Measurements from ENCODE around the gene NKPD1. TPM values are rescaled to one million over a fixed set of nuclear protein-coding genes. Genes with fewer than 3 reads are reported as not detected.

Gene NKPD1
- polyA plus RNA-seq, 1 of the 3 experiments (the other 2 are of a cell fraction): 0.12 TPM

DNA sequence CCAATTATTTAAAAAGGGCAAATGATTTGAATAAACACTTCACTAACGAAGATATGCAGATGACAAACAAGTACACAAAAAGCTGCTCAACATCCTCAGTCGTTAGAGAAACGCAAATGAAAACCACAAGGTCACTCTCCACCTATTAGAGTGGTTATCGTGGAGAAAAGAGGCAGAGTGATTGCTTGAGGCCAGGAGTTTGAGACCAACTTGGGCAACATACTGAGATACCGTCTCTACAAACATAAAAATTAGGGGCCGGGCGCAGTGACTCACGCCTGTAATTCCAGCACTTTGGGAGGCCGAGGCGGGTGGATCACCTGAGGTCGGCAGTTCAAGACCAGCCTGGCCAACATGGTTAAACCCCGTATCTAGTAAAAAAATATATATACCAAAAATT, 45.0 kb upstream of the NKPD1 start:
- no peaks in the 10 kb centered on the region for H3K9me2 ChIP-seq
- no peaks in the 10 kb centered on the region for H3K36me3 ChIP-seq (replicated peaks in 1 of 2; ENCODE audit: control insufficient read depth in 1 of 2, insufficient read depth in 2 of 2, low read length in 1 of 2)
- no peaks in the 10 kb centered on the region for H3K9me3 ChIP-seq
- CTCF ChIA-PET: interaction anchor here (1.4 kb wide), 1 partner anchor 43 kb away, joined by 3 read pairs; no protein-coding TSS in a partner anchor
- H3K27ac ChIP-seq (ENCODE audit: low read depth in 2 of 2, low read length in 1 of 2): no peak overlapping the region
- no peak overlapping the region for H3K4me2 ChIP-seq
- no peaks in the 10 kb centered on the region for H3K27me3 ChIP-seq (ENCODE audit: insufficient read depth)
- no peak overlapping the region for H3K4me3 ChIP-seq (ENCODE audit: low read depth in 2 of 2, low read length in 1 of 2)
- peaks cover 5% of the 10 kb centered on the region for H3F3A ChIP-seq (replicated peaks; ENCODE audit: insufficient read depth)
- H2AFZ ChIP-seq (ENCODE audit: low read depth): no peak overlapping the region
- no peaks in the 10 kb centered on the region for H3K79me2 ChIP-seq (ENCODE audit: insufficient read depth)
- no peak overlapping the region for H3K9ac ChIP-seq
- DNase-seq: no peak
- POLR2A ChIA-PET: no interaction called here
- WGBS (ENCODE audit: low lambda C conversion rate): 45% methylated on average over 12 of the region's 12 CpGs
- TF ChIP-seq GABPA (IDR thresholded peaks at IDR 0.05; ENCODE audit: low read depth) (no peak), SIN3A (IDR thresholded peaks at IDR 0.05; ENCODE audit: borderline replicate concordance, low read depth, low read length) (no peak), RXRA (IDR thresholded peaks at IDR 0.05; ENCODE audit: borderline replicate concordance, low read depth) (no peak), TAF1 (IDR thresholded peaks at IDR 0.05; ENCODE audit: borderline replicate concordance, low read depth, low read length) (no peak), RAD21 (IDR thresholded peaks at IDR 0.05; ENCODE audit: low read length) (no peak), GATA2 (CRISPR knock-in tag; IDR thresholded peaks at IDR 0.05) (no peak)
- TF ChIP-seq, protein P1, sequence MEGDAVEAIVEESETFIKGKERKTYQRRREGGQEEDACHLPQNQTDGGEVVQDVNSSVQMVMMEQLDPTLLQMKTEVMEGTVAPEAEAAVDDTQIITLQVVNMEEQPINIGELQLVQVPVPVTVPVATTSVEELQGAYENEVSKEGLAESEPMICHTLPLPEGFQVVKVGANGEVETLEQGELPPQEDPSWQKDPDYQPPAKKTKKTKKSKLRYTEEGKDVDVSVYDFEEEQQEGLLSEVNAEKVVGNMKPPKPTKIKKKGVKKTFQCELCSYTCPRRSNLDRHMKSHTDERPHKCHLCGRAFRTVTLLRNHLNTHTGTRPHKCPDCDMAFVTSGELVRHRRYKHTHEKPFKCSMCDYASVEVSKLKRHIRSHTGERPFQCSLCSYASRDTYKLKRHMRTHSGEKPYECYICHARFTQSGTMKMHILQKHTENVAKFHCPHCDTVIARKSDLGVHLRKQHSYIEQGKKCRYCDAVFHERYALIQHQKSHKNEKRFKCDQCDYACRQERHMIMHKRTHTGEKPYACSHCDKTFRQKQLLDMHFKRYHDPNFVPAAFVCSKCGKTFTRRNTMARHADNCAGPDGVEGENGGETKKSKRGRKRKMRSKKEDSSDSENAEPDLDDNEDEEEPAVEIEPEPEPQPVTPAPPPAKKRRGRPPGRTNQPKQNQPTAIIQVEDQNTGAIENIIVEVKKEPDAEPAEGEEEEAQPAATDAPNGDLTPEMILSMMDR (IDR thresholded peaks at IDR 0.05): no peak
- TF ChIP-seq, protein P2, sequence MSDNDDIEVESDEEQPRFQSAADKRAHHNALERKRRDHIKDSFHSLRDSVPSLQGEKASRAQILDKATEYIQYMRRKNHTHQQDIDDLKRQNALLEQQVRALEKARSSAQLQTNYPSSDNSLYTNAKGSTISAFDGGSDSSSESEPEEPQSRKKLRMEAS (IDR thresholded peaks at IDR 0.05; ENCODE audit: low read depth): no peak
- TF ChIP-seq, protein P3, sequence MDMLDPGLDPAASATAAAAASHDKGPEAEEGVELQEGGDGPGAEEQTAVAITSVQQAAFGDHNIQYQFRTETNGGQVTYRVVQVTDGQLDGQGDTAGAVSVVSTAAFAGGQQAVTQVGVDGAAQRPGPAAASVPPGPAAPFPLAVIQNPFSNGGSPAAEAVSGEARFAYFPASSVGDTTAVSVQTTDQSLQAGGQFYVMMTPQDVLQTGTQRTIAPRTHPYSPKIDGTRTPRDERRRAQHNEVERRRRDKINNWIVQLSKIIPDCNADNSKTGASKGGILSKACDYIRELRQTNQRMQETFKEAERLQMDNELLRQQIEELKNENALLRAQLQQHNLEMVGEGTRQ (IDR thresholded peaks at IDR 0.05; ENCODE audit: borderline replicate concordance, low read depth, low read length): no peak
- TF ChIP-seq, protein P4, sequence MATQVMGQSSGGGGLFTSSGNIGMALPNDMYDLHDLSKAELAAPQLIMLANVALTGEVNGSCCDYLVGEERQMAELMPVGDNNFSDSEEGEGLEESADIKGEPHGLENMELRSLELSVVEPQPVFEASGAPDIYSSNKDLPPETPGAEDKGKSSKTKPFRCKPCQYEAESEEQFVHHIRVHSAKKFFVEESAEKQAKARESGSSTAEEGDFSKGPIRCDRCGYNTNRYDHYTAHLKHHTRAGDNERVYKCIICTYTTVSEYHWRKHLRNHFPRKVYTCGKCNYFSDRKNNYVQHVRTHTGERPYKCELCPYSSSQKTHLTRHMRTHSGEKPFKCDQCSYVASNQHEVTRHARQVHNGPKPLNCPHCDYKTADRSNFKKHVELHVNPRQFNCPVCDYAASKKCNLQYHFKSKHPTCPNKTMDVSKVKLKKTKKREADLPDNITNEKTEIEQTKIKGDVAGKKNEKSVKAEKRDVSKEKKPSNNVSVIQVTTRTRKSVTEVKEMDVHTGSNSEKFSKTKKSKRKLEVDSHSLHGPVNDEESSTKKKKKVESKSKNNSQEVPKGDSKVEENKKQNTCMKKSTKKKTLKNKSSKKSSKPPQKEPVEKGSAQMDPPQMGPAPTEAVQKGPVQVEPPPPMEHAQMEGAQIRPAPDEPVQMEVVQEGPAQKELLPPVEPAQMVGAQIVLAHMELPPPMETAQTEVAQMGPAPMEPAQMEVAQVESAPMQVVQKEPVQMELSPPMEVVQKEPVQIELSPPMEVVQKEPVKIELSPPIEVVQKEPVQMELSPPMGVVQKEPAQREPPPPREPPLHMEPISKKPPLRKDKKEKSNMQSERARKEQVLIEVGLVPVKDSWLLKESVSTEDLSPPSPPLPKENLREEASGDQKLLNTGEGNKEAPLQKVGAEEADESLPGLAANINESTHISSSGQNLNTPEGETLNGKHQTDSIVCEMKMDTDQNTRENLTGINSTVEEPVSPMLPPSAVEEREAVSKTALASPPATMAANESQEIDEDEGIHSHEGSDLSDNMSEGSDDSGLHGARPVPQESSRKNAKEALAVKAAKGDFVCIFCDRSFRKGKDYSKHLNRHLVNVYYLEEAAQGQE (IDR thresholded peaks at IDR 0.05; ENCODE audit: low read depth, low read length): no peak
- H3K4me1 ChIP-seq (ENCODE audit: control insufficient read depth in 1 of 2, insufficient read depth in 2 of 2, low read depth in 1 of 2, low read length in 1 of 2): no peaks in the 10 kb centered on the region
- no peaks in the 10 kb centered on the region for H4K20me1 ChIP-seq (ENCODE audit: insufficient read depth)

DNA sequence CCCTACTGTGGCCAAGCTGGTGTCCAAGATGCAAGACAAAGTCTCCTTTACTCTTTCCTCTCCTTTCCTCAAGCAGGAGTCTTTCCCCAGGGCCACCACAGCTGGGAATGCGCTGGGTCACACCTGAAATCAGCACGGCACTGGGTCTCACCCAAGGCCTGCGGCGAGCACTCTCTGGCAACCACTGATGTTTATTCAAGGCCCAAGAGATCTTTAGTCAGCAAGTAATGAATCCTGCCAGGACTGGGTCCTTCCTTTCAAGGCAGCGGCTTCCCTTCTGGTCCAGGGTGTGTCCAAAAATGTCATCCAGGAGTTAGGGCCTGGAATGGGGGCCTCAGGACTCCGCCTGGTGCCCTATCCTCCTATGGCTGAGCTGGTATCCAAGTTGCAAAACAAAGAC, 41.9 kb upstream of the NKPD1 start:
- Histone ChIP-seq H3K9ac (no peak overlapping the region), H3K79me2 (ENCODE audit: insufficient read depth) (no peaks in the 10 kb centered on the region), H3F3A (replicated peaks; ENCODE audit: insufficient read depth) (peaks cover 5% of the 10 kb centered on the region), H3K4me1 (ENCODE audit: control insufficient read depth in 1 of 2, insufficient read depth in 2 of 2, low read depth in 1 of 2, low read length in 1 of 2) (no peaks in the 10 kb centered on the region), H3K27me3 (ENCODE audit: insufficient read depth) (no peaks in the 10 kb centered on the region), H4K20me1 (ENCODE audit: insufficient read depth) (no peaks in the 10 kb centered on the region), H3K4me3 (ENCODE audit: low read depth in 2 of 2, low read length in 1 of 2) (no peak overlapping the region), H3K4me2 (no peak overlapping the region), H3K9me2 (no peaks in the 10 kb centered on the region), H3K36me3 (replicated peaks in 1 of 2; ENCODE audit: control insufficient read depth in 1 of 2, insufficient read depth in 2 of 2, low read length in 1 of 2) (no peaks in the 10 kb centered on the region), H2AFZ (ENCODE audit: low read depth) (no peak overlapping the region), H3K9me3 (no peaks in the 10 kb centered on the region), H3K27ac (ENCODE audit: low read depth in 2 of 2, low read length in 1 of 2) (no peak overlapping the region)
- ChIA-PET CTCF (no interaction called here), POLR2A (no interaction called here)
- no peak for DNase-seq
- TF ChIP-seq TCF12 (IDR thresholded peaks at IDR 0.05) (no peak), RXRA (IDR thresholded peaks at IDR 0.05; ENCODE audit: borderline replicate concordance, low read depth) (no peak), POLR2AphosphoS5 (IDR thresholded peaks at IDR 0.05; ENCODE audit: low read depth, low read length) (no peak), MEF2A (IDR thresholded peaks at IDR 0.05; ENCODE audit: borderline replicate concordance, low read depth) (no peak), ELF1 (IDR thresholded peaks at IDR 0.05) (no peak), YY1 (IDR thresholded peaks at IDR 0.05; ENCODE audit: low read depth) (no peak)
- TF ChIP-seq, protein P3 (IDR thresholded peaks at IDR 0.05; ENCODE audit: borderline replicate concordance, low read depth, low read length): no peak
- WGBS (ENCODE audit: low lambda C conversion rate): no CpG with 5 or more reads among the region's 6 CpGs
